ENCODE results near the gene LMNTD2.

The LMNTD2 gene

Small RNAs within 50 kb of the gene (small RNA-seq; reads per million reads assigned to genes)
- gene MIR210 (ENCODE audit: insufficient read depth) = 1,307 reads per million, percentile 99 among the genes with 10 or more reads in this experiment
